NCI-H2196 (cell line): ENCODE results near the gene ANKK1.

Experiments used
- DNase-seq: peaks from one replicate; lab custom pipeline; 2025; ENCODE audit not compliant: unreplicated experiment; lab: John Stamatoyannopoulos, UW

Gene ANKK1

GRCh38 chr11:113408206-113408605 lies 20.6 kb downstream of the ANKK1 start:
- DNase-seq = no peak

GRCh38 chr11:113408887-113409286 lies 21.3 kb downstream of the ANKK1 start:
- no peak for DNase-seq

- DNase-seq = no peak
These were observed 21.9 kb downstream of the ANKK1 start for GRCh38 chr11:113409526-113409925.

- DNase-seq = no peak
These were observed 23.0 kb downstream of the ANKK1 start for GRCh38 chr11:113410414-113411135.

GRCh38 chr11:113411536-113411935 lies 24.0 kb downstream of the ANKK1 start:
- DNase-seq = no peak

GRCh38 chr11:113412675-113413074 lies 25.1 kb downstream of the ANKK1 start:
- no peak for DNase-seq

- DNase-seq = no peak
These were observed 27.8 kb downstream of the ANKK1 start for GRCh38 chr11:113415343-113415742.

GRCh38 chr11:113417428-113417827 lies 29.8 kb downstream of the ANKK1 start:
- DNase-seq = no peak

GRCh38 chr11:113419454-113420003 lies 31.9 kb downstream of the ANKK1 start:
- DNase-seq = no peak

GRCh38 chr11:113420808-113421207 lies 33.2 kb downstream of the ANKK1 start:
- DNase-seq = no peak

GRCh38 chr11:113426686-113427085 lies 39.1 kb downstream of the ANKK1 start:
- no peak for DNase-seq

GRCh38 chr11:113431746-113432145 lies 44.2 kb downstream of the ANKK1 start:
- no peak for DNase-seq

- DNase-seq = no peak
These were observed 47.8 kb downstream of the ANKK1 start for GRCh38 chr11:113435190-113435968.

GRCh38 chr11:113436672-113437252 lies 49.2 kb downstream of the ANKK1 start:
- DNase-seq = no peak

- DNase-seq = no peak
These were observed 53.2 kb downstream of the ANKK1 start for GRCh38 chr11:113440816-113441215.

- no peak for DNase-seq
These were observed 57.0 kb downstream of the ANKK1 start for GRCh38 chr11:113444502-113445123.

- no peak for DNase-seq
These were observed 58.5 kb downstream of the ANKK1 start for GRCh38 chr11:113446112-113446511.

- no peak for DNase-seq
These were observed 59.4 kb downstream of the ANKK1 start for GRCh38 chr11:113446938-113447337.

- DNase-seq = no peak
These were observed 60.2 kb downstream of the ANKK1 start for GRCh38 chr11:113447621-113448315.

GRCh38 chr11:113448316-113448677 lies 60.7 kb downstream of the ANKK1 start:
- no peak for DNase-seq

GRCh38 chr11:113449743-113450142 lies 62.2 kb downstream of the ANKK1 start:
- DNase-seq = no peak
